Measurements from ENCODE around the gene CCT5. TPM values are rescaled to one million over a fixed set of nuclear protein-coding genes. Genes with fewer than 3 reads are reported as not detected.
A peak's percentile ranks its signal among the peaks of the same experiment; 100 is the strongest.

Gene CCT5
- total RNA-seq, 4 donors from 2014 or later, result 104 to 201 (median 163) TPM

- no peak overlapping the region for H3K27ac ChIP-seq
- TF ChIP-seq POLR2A (IDR thresholded peaks at IDR 0.05) (no peak), CTCF (IDR thresholded peaks at IDR 0.05) (no peak)
- intact Hi-C loops (cut with DNase I), result no loop called here
- no peak for DNase-seq
- H3K4me3 ChIP-seq (replicated peaks in 1 of 3), result no peak overlapping the region
- 81 to 84% methylated on average over 8 of the region's 8 CpGs for WGBS, 2 donors
- no peaks in the 10 kb centered on the region for H3K4me1 ChIP-seq
- no peaks in the 10 kb centered on the region for H3K36me3 ChIP-seq
- H3K27me3 ChIP-seq, result no peaks in the 10 kb centered on the region
- no peaks in the 10 kb centered on the region for H3K9me3 ChIP-seq
Observed at GRCh38 chr5:10295619-10296326, 45.7 kb downstream of the CCT5 start.

- 82 to 87% methylated on average over 14 of the region's 14 CpGs for WGBS, 2 donors
- no peaks in the 10 kb centered on the region for H3K36me3 ChIP-seq
- no peaks in the 10 kb centered on the region for H3K9me3 ChIP-seq
- DNase-seq, result no peak
- no peaks in the 10 kb centered on the region for H3K27me3 ChIP-seq
- TF ChIP-seq POLR2A (IDR thresholded peaks at IDR 0.05) (no peak), CTCF (IDR thresholded peaks at IDR 0.05) (no peak)
- H3K4me1 ChIP-seq, result peaks cover 10 to 17% of the 10 kb centered on the region in 2 donors
- no peak overlapping the region for H3K27ac ChIP-seq
- intact Hi-C loops (cut with DNase I), result no loop called here
- H3K4me3 ChIP-seq (replicated peaks in 1 of 3), result no peak overlapping the region
Observed at GRCh38 chr5:10297646-10298204, 47.6 kb downstream of the CCT5 start.

DNA sequence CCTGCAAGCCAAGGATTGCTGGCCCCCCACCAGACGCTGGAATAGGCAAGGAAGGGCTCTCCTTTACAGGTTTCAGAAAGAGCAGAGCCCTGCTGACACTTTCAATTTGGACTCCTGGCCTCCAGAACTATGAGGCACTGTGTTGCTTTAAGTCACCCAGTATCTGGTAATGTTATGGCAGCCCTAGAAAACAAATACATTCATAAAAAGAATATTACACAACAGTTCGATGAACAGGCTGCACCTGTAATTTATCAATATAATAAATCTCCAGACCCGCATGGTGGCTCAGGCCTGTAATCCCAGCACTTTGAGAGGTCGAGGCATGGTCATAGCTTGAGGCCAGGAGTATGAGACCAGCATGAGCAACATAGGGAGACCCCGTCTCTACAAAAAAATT lies 50.2 kb downstream of the CCT5 start:
- Histone ChIP-seq H3K27me3 (no peaks in the 10 kb centered on the region), H3K4me1 (peaks cover 19 to 27% of the 10 kb centered on the region in 2 donors), H3K4me3 (replicated peaks in 1 of 3) (no peak overlapping the region), H3K27ac (no peak overlapping the region), H3K9me3 (no peaks in the 10 kb centered on the region), H3K36me3 (no peaks in the 10 kb centered on the region)
- intact Hi-C loops (cut with DNase I), result no loop called here
- 94 to 95% methylated on average over 5 of the region's 5 CpGs for WGBS, 2 donors
- no peak for DNase-seq
- TF ChIP-seq POLR2A (IDR thresholded peaks at IDR 0.05), result no peak
- no peak for TF ChIP-seq CTCF (IDR thresholded peaks at IDR 0.05)

DNA sequence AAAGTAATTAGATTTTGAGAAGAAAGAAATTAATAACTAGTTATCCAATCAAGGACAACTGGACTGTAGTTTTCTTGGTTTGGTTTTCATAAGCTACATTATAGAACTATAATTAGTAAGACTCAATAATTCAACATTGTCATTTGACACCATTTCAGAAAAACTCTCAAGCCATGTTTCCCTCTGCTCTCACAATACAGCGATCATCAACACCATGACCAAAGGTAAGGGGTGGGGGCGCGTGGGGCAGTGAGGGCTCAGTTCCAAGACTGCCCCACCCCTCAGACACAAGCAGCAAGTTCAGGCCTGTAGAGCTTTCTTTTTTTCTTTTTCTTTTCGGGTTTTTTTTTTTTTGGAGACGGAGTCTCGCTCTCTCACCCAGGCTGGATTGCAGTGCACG lies 51.2 kb downstream of the CCT5 start:
- WGBS, 2 donors, result 66 to 75% methylated on average over 7 of the region's 7 CpGs
- no peaks in the 10 kb centered on the region for H3K36me3 ChIP-seq
- no peak for TF ChIP-seq POLR2A (IDR thresholded peaks at IDR 0.05)
- TF ChIP-seq CTCF (IDR thresholded peaks at IDR 0.05), result no peak
- intact Hi-C loops (cut with DNase I), result no loop called here
- peak overlapping the region; percentile 35 to 82 (median 72) for H3K27ac ChIP-seq
- DNase-seq, result peak in 1 of 2 donors; percentile 22
- H3K4me1 ChIP-seq, result peaks cover 28 to 31% of the 10 kb centered on the region in 2 donors
- no peak overlapping the region for H3K4me3 ChIP-seq (replicated peaks in 1 of 3)
- H3K27me3 ChIP-seq, result no peaks in the 10 kb centered on the region
- no peaks in the 10 kb centered on the region for H3K9me3 ChIP-seq
